ENCODE results near the gene PRKCSH.
"Not testable (repeated sequence)": the region's sequence is repeated elsewhere in the genome, so short reads cannot be mapped to it uniquely, and the experiment has no call there.

PRKCSH gene

DNA sequence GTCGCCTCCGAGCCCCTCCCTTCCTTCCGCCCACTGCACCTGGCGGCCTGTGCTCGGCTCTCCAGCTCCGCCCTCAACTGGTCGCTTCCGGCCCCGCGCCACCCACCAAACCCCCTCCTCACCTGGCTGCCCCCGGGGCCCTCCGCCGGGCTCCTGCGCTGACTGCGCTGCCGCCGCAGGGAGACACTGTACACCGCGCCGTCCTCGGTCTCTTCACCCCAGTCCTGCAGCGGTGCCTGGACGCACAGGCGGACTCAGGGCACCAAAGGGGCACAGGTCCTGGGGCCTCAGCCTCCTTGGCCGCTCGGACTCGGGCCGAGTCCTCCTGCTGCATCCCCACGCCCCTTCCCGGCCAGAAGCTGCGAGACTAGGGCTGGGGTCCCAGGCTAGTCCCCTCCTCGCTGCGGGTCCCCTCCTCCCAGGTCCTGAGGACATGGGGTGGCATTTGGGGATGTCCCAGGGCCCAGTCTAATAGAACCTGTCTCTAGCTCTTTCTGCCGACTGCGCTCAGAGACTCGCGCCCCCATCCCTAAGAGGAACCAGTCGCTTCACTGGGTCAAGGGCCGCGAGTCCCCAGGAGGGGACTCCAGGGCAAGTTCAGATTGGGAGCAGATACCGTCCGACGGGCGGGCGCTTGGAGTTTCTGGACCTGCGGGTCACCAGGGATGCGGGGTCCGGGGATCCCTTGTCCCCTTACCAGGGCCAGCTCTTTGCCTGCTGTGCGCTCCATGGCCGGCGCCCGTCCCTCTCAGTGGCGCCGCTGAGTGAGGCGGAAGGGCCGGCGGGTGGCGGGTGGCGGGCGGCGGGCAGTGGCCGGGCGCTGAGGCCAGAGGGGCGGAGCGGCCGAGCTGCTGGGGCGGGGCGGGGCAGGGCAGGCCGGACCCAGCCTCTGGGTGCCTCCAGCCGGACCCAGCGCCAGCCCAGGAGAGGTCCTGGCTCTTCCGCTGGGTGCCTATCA is 16.6 kb upstream of the PRKCSH start, which contains the start of gene RGL3:
Gene RGL3, minus strand, starts transcription at position 766 of the 958 bp plus-strand sequence. Its CDS starts 36 bp downstream, at position 730.
- no peak for DNase-seq (ENCODE audit: low read depth)

DNA sequence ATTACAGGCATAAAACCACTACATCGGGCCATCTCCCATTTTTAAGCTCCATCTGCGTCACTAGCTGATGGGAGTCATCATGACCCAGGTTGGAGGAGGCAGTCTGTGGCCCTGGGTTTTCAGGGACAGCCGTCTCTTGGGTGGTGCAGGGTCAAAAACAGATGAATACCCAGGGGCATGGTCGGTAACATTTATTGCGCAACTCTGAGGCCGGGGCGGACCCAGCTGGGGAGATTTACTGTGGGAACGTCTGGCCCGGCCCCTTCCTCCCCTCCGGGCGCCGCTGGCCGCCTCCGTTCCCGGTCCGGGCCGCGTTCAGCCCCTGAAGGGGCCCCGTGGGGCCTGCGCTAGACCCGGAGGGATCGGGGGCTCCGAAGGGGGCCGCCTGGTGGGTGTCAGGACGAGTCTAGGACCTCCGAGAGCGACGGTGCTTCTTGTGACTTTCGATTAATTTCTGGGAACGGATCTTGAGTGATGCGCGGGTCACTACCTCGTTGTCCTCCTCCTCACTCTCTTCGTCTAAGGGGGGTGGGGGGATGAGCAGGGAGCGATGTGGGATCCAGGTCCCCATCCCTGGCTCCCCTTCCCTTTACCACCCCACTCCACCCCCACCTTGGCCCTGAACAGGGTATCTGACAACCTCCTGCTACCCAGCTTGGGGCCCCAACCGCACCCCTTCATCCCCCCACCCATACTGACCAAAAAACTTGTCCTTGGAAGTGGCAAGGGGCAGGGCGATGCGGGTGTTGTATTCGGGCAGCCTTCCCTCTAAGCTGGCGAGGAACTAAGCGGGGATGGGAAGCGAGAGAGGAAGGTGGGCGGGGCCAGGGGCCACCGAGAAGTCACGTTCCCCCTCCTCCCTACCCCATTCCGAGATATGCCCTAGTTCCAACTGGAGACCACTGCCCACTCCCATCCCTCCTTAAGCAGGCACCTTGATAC is 14.7 kb upstream of the PRKCSH start:
- DNase-seq (ENCODE audit: low read depth), result no peak

DNA sequence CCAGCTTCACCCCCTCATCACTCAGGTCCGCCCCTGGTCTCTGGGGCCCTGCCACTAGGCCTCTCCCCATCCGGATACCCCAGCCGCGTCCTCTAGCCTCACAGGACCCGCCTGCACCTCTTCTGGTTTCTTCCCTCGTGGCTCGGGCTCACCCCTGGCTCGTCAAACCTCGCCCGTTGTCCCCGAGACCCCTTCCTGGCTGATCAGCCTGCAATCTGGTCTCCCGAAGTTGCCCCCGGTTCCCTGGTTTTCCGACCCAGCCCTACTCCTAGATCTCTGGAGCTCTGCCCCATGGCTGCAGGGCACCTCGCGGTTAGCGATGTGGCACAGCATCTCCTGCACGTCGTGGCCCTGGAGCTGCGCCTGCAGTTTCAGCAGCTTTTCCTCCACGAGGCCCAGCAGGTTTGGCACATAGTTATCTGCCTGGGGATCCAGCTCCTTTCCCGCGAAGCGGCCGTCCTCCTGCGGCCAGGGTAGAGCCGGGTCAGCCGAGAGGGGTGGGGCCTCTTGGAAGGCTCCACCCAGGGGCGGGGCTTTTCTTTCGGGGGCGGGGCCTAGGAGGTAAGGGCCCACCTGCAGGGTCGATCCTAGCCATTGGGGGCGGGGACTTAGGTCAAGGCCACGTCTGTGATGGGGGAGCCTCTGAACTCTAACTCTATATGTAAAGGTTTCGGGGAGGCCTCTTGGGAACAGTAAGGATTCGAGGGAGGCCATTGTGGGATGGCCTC is 13.9 kb upstream of the PRKCSH start:
- no peak for DNase-seq (ENCODE audit: low read depth)

DNA sequence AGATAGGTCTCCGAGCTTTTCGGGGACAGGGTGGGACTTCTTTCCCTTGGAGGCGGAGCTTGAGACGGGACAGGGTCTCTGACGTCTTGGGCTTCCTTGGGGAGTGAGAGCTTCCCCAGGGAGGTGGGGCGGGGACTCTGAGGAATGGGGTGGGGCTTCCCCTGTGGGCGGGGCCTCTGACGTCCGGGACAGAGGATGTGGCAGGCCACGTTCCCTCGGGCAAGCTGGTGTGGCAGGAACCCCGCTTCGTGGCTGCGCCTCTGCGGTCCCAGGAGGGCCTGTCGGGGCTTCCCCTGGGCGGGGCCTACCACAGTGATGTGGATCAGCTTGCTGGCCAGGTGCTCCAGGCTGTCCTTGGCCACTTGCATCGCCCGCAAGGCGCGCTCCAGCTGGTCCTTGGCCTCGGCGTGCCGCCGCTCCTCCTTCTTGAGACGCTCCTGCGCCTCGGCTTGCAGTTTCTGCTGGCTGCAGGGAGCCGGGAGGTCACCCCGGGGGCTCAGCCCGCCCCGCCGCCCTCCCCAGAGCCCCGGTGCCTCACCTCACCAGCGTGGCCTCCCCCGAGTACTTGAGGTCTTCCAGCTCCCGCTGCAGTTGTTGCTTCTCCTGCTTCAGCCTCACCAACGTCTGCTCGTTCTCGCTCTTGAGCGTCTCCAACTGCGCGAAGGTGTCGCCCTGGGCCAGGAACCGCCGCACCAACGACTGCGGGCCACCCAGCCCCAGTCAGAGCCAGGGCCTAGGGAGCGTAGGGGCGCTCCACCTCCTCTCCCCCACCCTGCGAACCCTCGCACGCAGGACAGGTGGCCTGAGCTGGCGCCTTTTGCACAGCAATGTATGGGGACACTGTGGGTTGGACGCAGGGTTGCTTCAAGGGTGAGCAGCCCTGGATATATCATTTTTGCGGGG is 13.0 kb upstream of the PRKCSH start:
- DNase-seq (ENCODE audit: low read depth), result no peak

DNA sequence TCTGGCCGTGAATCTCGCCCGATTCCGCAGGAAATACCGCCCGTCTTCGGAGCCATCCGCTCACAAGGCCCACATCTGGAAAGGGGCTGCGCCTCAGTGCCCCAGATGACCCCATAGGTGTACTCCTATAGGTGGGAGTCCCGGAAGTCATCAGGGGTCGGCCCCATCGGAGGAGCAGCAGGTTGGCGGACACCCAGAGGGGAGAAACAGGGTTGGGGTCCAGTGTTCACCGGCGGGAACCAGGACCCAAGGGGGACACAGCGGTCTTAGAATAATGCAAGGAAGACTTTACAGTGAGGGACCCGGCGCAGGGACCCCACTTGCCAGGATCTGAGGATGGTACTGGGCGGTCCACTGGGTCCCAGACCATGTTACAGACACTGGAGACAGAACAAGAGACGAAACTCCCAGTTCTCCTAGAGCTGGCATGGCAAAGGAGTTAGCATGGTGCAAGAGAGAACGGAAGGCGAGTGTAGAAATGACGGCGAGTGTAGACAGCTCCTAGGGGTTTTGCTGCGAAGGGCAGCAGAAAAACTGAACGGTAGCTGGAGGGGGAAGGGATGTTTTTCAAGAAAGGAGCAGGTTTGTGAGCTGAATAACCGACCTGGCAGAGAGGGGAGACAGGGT is 12.2 kb upstream of the PRKCSH start:
- DNase-seq (ENCODE audit: low read depth), result no peak

DNA sequence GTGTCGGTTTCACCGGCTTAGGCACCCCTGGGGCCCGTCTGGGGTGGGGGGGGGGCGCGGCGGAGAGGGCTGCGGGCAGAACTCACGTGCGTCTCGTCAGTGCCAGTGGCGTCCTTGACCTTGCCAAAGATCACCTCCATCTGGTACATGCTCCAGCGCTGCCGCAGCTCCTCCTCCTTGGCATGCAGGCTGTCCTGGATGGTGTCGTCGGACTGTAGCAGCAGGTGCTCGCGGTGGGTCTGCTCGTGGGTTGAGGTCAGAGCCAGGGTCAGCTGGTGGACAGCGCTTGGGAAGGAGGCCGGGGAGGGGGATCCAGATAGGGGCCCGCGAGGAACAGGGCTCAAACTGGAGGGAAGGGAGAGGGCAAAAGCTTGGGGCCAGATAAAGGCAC is 11.6 kb upstream of the PRKCSH start:
- DNase-seq (ENCODE audit: low read depth), result no peak

DNA sequence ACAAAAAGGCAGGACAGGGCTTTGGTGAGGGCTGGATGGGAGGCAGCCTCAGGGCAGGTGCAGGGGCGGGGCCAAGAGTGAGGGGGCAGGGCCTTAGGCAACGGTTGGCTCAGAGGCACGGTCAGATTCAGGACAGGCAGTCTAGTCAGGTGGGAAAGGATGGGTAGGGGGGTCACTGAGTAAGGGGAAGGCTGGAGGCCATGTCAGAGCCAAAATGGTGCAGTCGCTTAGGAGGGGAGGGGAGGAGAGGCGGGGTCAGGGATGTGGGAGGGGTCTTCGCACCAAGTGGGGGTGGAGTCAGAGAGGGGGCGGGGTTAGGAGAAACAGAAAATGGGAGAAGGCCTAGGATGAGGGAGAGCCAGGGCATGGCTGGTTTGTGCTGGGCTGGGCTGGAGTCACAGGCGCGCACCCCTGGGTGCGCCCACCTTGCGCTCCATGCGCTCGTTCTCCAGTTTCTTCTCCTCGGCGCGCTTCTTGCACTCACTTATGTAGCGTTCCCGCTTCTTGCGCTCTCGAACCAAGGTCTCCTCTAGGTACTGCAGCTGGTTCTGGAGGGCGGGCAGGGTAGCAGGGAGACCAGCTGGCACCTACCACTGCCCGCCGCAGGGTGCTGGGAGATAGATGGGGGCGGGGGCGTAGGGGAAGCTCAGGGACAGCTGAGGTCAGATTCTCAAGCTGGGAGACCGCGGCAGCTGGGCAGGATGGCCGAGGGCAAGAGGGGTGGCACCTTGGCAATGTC is 9.5 kb upstream of the PRKCSH start:
- DNase-seq (ENCODE audit: low read depth), result no peak

DNA sequence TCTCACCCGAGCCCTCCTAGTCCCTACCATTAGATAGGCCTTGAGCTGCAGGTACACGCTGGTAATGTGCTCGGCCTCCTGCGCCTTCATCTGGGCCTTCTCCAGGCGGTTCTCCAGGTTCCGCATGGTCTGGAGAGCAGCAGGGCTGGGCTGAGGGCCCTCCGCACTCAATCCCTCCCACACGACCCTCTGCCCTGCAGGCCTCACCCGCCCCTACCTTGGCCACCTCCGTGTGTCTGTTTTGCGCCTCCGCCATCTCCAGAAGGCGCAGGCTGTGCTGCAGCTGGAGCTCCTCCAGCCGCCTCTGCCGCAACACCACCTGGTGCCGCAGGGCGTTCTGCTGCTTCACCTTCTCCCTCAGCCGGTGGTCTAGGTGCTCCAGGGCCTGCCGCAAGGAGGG is 8.8 kb upstream of the PRKCSH start:
- DNase-seq (ENCODE audit: low read depth), result no peak

DNA sequence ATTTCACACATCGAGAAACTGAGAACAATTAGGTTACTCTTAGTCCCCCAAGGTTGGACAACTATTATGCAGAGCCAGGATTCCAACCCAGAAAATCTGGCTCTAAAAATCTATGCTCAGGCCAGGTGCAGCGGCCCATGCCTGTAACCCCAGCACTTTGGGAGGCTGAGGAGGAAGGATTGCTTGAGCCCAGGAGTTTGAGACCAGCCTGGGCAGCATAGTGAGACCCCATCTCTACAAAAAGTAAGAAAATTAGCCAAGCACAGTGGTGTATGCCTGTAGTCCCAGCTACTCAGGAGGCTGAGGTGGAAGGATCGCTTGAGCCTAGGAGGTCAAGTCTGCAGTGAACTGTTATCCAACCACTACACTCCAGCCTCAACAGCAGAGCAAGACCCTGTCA is 1.9 kb upstream of the PRKCSH start:
- not testable (repeated sequence) for DNase-seq (ENCODE audit: low read depth)

DNA sequence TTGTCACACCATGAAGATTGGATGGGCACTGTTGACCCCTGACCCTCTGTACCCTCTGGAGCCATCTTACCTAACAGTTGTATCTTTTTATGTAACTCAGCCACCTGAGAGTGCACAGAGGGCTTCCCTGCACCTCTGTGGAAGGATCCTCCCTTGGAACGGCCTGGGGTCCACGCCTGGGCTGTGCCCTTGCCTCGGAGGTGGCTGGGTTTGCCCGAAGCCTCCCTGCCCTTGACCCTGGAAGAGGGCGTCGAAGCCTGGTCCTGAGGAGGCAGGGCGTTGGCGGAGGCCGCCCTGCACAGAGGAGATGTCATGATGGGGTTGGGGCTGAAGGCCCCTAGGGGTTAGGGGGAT is 755 bp upstream of the PRKCSH start:
- no peak for DNase-seq (ENCODE audit: low read depth)

DNA sequence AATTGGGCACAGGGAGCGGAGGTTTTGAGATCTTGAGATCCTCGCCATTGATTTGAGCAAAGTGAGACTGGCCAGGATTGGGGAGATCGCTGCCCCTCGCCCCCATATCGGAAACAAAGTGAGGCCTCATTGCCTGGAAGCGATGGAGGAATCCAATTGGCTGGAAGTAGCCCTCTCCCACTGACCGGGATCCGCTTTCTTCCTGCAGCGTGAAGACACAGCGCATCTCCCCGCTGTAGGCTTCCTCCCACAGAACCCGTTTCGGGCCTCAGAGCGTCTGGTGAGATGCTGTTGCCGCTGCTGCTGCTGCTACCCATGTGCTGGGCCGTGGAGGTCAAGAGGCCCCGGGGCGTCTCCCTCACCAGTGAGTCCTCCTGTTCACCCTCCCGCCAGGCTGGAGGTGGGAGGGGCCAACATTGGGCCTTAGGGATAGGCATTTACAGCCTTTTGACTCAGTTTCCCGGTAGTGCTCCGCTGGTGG is 438 bp downstream of the PRKCSH start:
- DNase-seq (ENCODE audit: low read depth), result no peak

DNA sequence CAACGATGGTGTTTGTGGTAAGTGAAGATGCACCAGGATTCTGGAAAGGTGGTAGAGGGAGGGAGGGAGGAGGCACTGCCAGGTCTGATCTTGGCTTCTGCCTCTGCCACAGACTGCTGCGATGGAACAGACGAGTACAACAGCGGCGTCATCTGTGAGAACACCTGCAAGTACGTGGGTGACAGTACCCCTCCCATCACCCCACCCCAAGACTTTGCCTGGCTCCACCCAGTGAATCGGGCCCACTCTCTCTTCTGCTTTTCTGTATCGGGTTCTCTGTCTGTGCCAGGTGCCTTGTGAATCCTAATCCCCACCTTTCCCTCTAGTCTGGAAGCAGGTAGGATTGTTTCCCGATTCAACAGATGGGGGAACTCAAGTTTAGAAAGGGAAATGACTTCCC is 2.5 kb downstream of the PRKCSH start:
- no peak for DNase-seq (ENCODE audit: low read depth)

DNA sequence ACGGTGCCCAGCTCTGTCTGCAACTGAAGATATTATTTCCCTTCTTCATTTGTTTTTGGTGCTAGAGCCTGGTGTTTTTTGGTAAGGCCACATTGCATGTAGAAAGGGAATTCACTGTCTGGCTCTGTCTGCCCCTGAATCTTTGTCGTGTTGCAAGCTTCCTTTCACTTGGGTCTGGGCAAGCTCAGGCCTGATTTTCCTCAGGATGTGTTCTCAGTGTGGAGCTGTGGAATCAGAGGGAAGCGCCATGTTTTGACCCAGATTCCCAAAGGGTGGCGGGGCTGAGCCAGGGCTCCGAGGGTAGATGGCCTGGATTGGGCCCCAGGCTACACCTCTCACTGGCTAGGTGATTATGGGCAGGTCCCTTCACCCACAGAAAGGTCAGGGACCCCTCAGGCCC is 8.6 kb downstream of the PRKCSH start:
- no peak for DNase-seq (ENCODE audit: low read depth)

DNA sequence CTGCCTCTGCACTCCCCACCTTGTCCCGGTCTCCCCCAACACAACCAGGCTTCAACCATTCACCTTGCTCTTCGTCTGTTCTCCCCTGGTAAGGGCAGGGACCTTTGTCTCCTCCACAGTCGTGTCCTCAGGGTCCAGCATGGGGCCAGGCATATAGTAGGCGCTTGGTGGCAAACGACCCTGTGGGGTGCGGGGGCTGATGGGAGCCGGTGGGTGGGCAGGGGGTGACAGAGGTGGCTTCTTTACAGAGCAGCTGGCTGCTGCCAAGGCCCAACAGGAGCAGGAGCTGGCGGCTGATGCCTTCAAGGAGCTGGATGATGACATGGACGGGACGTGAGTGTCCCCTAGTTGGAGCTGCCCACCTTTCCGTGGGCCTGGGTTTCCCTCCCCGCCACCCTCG is 9.7 kb downstream of the PRKCSH start:
- no peak for DNase-seq (ENCODE audit: low read depth)

DNA sequence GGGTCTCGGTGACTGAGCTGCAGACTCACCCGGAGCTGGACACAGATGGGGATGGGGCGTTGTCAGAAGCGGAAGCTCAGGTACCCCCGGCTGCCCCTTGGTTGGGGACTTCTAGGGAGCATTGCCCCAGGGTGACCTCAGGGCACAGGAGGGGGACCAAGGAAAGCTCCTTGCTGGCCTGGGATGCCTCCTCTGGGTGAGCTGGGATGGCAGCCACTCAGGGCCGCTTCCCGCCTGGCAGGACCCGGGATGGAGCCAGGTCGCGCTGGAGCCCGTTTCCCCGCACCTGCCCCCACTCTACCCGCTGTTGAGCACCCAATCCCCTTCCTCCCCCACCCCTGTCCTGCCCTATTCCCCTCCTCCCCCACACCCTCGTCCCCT is 10.8 kb downstream of the PRKCSH start:
- no peak for DNase-seq (ENCODE audit: low read depth)

DNA sequence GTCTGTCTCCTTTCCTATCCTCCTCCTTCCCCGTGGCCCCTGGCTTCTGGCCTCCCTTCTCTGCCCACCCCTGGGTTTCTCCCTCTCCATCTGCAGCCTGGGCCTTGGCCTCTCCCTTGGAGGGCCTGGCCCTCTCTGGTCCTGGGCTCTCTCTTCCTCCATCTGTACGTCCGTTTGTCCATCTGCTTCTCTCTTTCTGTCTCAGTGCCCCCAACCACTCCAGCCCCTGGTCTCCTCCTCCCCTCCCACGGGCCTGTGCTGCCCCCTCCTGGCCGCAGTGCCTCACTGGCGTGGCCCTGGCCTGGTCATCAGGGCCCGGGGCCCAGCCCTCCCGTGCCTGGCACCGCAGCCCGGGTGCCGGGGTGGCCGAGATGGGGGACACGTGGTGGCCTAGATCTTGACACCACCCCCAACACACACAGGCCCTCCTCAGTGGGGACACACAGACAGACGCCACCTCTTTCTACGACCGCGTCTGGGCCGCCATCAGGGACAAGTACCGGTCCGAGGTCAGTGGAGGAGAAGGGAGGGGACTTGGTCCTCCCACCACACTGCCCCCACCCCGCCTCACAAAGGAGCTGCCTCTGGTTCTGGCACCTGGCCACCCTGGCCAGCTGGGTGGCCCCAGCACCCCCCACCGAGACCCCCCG is 11.3 kb downstream of the PRKCSH start:
- no peak for DNase-seq (ENCODE audit: low read depth)

DNA sequence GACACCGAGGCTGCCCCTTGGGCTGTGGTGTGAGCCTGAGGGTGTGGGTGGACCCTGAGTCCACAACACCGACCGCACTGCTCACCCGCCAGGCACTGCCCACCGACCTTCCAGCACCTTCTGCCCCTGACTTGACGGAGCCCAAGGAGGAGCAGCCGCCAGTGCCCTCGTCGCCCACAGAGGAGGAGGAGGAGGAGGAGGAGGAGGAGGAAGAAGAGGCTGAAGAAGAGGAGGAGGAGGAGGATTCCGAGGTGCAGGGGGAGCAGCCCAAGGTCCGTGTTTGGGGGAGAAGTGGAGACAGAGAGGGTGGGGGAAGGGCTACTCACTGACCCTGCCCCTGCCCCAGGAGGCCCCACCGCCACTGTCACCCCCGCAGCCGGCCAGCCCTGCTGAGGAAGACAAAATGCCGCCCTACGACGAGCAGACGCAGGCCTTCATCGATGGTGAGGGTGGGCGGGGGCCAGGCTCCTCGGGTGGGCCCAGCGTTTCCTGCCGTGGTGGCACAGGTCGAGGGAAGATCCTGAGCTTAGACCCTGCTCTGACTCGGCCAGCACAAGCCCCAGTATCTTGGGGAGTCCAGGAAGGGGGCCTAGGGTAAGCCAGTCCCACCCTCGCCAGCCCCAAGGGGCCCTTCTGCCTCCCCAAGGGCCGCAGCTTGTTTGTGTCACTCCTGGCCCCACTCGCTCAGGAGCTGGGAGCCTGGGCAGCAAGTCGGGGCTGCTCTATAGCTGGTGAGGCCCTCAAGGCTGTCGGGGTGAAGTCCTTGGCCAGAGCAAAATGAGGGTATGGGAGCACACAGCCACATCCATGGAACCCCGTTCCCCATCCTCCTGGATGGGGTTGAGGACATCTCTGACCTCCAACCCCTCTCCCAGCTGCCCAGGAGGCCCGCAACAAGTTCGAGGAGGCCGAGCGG is 12.2 kb downstream of the PRKCSH start:
- DNase-seq (ENCODE audit: low read depth), result no peak

DNA sequence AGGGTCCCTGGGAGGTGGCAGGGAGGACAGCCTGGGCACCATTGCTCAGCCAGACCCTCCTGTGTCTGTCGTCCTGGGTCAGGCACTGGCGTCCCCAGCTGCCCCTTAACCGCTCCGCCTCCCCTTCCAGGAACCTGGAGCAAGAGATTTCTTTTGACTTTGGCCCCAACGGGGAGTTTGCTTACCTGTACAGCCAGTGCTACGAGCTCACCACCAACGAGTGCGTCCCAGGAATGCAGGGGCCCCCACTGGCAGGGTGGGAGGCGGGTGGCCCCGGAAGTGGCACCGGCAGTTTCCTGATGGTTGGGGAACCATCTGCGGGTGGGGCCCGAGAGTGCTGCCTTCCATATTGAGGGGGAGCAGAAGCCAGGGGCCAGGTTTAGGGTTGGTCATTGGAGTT is 13.0 kb downstream of the PRKCSH start:
- no peak for DNase-seq (ENCODE audit: low read depth)
